Measurements from ENCODE around the gene TMEM92. TPM values are rescaled to one million over a fixed set of nuclear protein-coding genes. Genes with fewer than 3 reads are reported as not detected.

Gene TMEM92
- total RNA-seq, 4 donors from 2014 or later: 1.3 TPM; not detected in 3

DNA sequence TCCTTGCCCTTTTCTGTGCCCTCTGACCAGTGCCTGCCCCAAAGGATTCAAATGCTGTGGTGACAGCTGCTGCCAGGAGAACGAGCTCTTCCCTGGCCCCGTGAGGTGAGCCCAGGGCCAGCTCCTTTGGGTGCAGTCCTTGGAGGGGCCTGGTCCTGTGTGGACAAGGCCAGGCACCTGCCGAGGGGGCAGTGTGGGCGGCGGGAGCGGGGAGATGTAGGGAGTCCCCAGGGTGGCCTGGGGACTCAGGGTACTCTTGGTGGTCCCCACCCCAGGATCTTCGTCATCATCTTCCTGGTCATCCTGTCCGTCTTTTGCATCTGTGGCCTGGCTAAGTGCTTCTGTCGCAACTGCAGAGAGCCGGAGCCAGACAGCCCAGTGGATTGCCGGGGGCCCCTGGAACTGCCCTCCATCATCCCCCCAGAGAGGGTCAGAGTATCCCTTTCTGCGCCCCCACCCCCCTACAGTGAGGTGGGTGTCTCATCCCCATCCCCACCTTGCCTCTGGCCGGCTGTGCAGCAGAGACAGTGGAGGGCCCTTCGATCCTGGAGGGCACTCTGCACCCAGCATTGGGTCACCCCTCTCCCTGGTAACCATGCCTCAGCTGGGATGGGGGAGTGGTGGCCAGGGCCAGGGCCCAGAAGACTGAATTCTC, 4.4 kb downstream of the TMEM92 start:
- Histone ChIP-seq H3K4me1 (peaks cover 5% of the 10 kb centered on the region), H3K4me3 (no peak overlapping the region), H3K36me3 (no peaks in the 10 kb centered on the region), H3K27me3 (peaks cover 10% of the 10 kb centered on the region), H3K27ac (no peak overlapping the region), H3K9me3 (no peaks in the 10 kb centered on the region)
- 79% methylated on average over 8 of the region's 14 CpGs for WGBS
- TF ChIP-seq POLR2A (IDR thresholded peaks at IDR 0.05) (no peak), EP300 (IDR thresholded peaks at IDR 0.05) (no peak), POLR2AphosphoS5 (IDR thresholded peaks at IDR 0.05) (no peak), CTCF (IDR thresholded peaks at IDR 0.05) (no peak)
- no peak for DNase-seq (ENCODE audit: low spot score in 2 of 2)

- WGBS: 51% methylated on average over 4 of the region's 4 CpGs
- Histone ChIP-seq H3K27me3 (peaks cover 5% of the 10 kb centered on the region), H3K36me3 (no peaks in the 10 kb centered on the region), H3K4me1 (peaks cover under 1% of the 10 kb centered on the region), H3K9me3 (no peaks in the 10 kb centered on the region), H3K4me3 (no peak overlapping the region), H3K27ac (no peak overlapping the region)
- DNase-seq (ENCODE audit: low spot score in 2 of 2): no peak
- TF ChIP-seq POLR2AphosphoS5 (IDR thresholded peaks at IDR 0.05): no peak
- no peak for TF ChIP-seq POLR2A (IDR thresholded peaks at IDR 0.05)
- TF ChIP-seq EP300 (IDR thresholded peaks at IDR 0.05): no peak
- TF ChIP-seq CTCF (IDR thresholded peaks at IDR 0.05): no peak
Measured at GRCh38 chr17:50279181-50279526, 4.9 kb downstream of the TMEM92 start.

GRCh38 chr17:50279639-50280038, 5.4 kb downstream of the TMEM92 start:
- no peaks in the 10 kb centered on the region for H3K4me1 ChIP-seq
- 84% methylated on average over 7 of the region's 7 CpGs for WGBS

DNA sequence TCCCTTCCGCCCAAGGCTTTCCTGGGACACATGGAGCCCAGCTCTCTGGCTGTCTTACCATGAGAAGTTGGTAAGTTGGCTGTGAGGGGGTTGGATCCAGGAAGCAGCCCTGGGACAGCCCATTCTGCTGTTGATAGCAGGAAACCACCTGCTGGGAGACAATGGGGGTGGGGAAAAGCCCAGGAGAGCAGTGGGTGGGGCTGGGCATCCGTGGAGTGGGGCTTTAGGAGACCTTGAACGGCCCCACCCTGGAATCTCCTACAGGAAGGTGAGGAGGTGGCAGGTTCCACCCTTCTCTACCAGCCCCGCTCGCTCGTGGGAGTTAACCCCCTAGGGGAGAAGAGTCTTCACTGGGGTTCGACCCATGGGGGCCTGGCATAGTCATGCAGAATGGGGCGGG, 5.8 kb downstream of the TMEM92 start:
- Histone ChIP-seq H3K27me3 (peaks cover 2% of the 10 kb centered on the region), H3K36me3 (no peaks in the 10 kb centered on the region), H3K27ac (no peak overlapping the region), H3K9me3 (no peaks in the 10 kb centered on the region), H3K4me3 (no peak overlapping the region), H3K4me1 (no peaks in the 10 kb centered on the region)
- no peak for TF ChIP-seq EP300 (IDR thresholded peaks at IDR 0.05)
- no peak for TF ChIP-seq POLR2A (IDR thresholded peaks at IDR 0.05)
- TF ChIP-seq POLR2AphosphoS5 (IDR thresholded peaks at IDR 0.05): no peak
- no peak for TF ChIP-seq CTCF (IDR thresholded peaks at IDR 0.05)
- no peak for DNase-seq (ENCODE audit: low spot score in 2 of 2)
- WGBS: 74% methylated on average over 7 of the region's 8 CpGs

More at GRCh38 chr17:50279639-50280038, 5.4 kb downstream of the TMEM92 start:
- TF ChIP-seq EP300 (IDR thresholded peaks at IDR 0.05) (no peak), POLR2A (IDR thresholded peaks at IDR 0.05) (no peak), POLR2AphosphoS5 (IDR thresholded peaks at IDR 0.05) (no peak), CTCF (IDR thresholded peaks at IDR 0.05) (no peak)
- peaks cover 2% of the 10 kb centered on the region for H3K27me3 ChIP-seq
- H3K27ac ChIP-seq: no peak overlapping the region
- H3K4me3 ChIP-seq: no peak overlapping the region
- DNase-seq (ENCODE audit: low spot score in 2 of 2): no peak
- H3K9me3 ChIP-seq: no peaks in the 10 kb centered on the region
- no peaks in the 10 kb centered on the region for H3K36me3 ChIP-seq

- Histone ChIP-seq H3K9me3 (no peaks in the 10 kb centered on the region), H3K36me3 (no peaks in the 10 kb centered on the region), H3K27ac (no peak overlapping the region), H3K27me3 (peaks cover 2% of the 10 kb centered on the region), H3K4me3 (no peak overlapping the region), H3K4me1 (no peaks in the 10 kb centered on the region)
- no peak for DNase-seq (ENCODE audit: low spot score in 2 of 2)
- TF ChIP-seq CTCF (IDR thresholded peaks at IDR 0.05) (no peak), EP300 (IDR thresholded peaks at IDR 0.05) (no peak), POLR2AphosphoS5 (IDR thresholded peaks at IDR 0.05) (no peak), POLR2A (IDR thresholded peaks at IDR 0.05) (no peak)
- 83% methylated on average over 7 of the region's 7 CpGs for WGBS
Measured at GRCh38 chr17:50280801-50281441, 6.7 kb downstream of the TMEM92 start.
